Activated naive CD4-positive, alpha-beta T cell treated with anti-CD3 and anti-CD28 coated beads, Interleukin-2, amount 50 U/mL, for 72 hours (primary cell): ENCODE measurements around the gene ANK3. TPM values are rescaled to one million over a fixed set of nuclear protein-coding genes. Genes with fewer than 3 reads are reported as not detected.

Source experiments
- ATAC-seq, 2 donors: fragments of 150-1000 bp; cut with Tn5 transposase; 2 replicates each; pipeline ENCODE4 v1.10.0; 2021; ENCODE audit warnings: mild to moderate bottlenecking in 2 of 2, moderate library complexity in 2 of 2
- DNase-seq, 2 donors: peaks; one replicate each; pipeline ENCODE4 v3.0.0; 2021 to 2022; ENCODE audit warnings: low spot score in 2 of 2
- H3K27ac Mint-ChIP-seq, 2 donors: one replicate each; pipeline ENCODE4 v1.8.0; 2022; ENCODE audit warnings: mild to moderate bottlenecking in 2 of 2, mixed read lengths in 2 of 2
- H3K36me3 Mint-ChIP-seq, 2 donors: one replicate each; pipeline ENCODE4 v1.8.0; 2022; ENCODE audit warnings: mixed read lengths in 2 of 2
- H3K9me3 Mint-ChIP-seq, 2 donors: one replicate each; pipeline ENCODE4 v1.8.0; 2022; ENCODE audit warnings: mixed read lengths in 2 of 2
- total RNA-seq, 2 donors: library from RNA; stranded (reverse); gene quantifications; one replicate each; pipeline ENCODE4 v1.2.3, GENCODE V29; 2022

ANK3 gene
- 10 to 100 TPM; 50.5 to 53.7 TPM for total RNA-seq

- H3K27ac Mint-ChIP-seq: peak within 1 kb of the TSS; percentile 74 to 83
- ATAC-seq (no peak), DNase-seq (no peak)
- H3K9me3 Mint-ChIP-seq: no peaks in the 10 kb centered on the region
- H3K36me3 Mint-ChIP-seq: no peaks in the 10 kb centered on the region
These were observed at the start of gene ANK3 for GRCh38 chr10:60389413-60390025. TSS of gene ANK3 (minus strand) at chr10:60389875. CDS start at chr10:60389538, 337 bp downstream.

- Mint-ChIP-seq H3K36me3 (no peaks in the 10 kb centered on the region), H3K9me3 (no peaks in the 10 kb centered on the region), H3K27ac (no peak overlapping the region)
- DNase-seq (no peak), ATAC-seq (no peak)
These were observed 44.9 kb upstream of the ANK3 start for GRCh38 chr10:60434418-60435046.

- H3K27ac Mint-ChIP-seq: no peak overlapping the region
- DNase-seq (no peak), ATAC-seq (no peak)
- H3K36me3 Mint-ChIP-seq: no peaks in the 10 kb centered on the region
- H3K9me3 Mint-ChIP-seq: no peaks in the 10 kb centered on the region
These were observed 44.0 kb upstream of the ANK3 start for GRCh38 chr10:60433684-60434083.

- Mint-ChIP-seq H3K9me3 (no peaks in the 10 kb centered on the region), H3K36me3 (no peaks in the 10 kb centered on the region), H3K27ac (no peak overlapping the region)
- no peak for ATAC-seq
- DNase-seq: no peak
These were observed 41.3 kb upstream of the ANK3 start for GRCh38 chr10:60430836-60431597.

GRCh38 chr10:60430017-60430416 lies 40.3 kb upstream of the ANK3 start:
- ATAC-seq (no peak), DNase-seq (no peak)
- Mint-ChIP-seq H3K9me3 (no peaks in the 10 kb centered on the region), H3K36me3 (no peaks in the 10 kb centered on the region), H3K27ac (no peak overlapping the region)

GRCh38 chr10:60429084-60429849 lies 39.6 kb upstream of the ANK3 start:
- H3K9me3 Mint-ChIP-seq: no peaks in the 10 kb centered on the region
- H3K36me3 Mint-ChIP-seq: no peaks in the 10 kb centered on the region
- ATAC-seq (no peak), DNase-seq (no peak)
- no peak overlapping the region for H3K27ac Mint-ChIP-seq

- H3K27ac Mint-ChIP-seq: peak overlapping the region in 1 of 2 donors; percentile 13
- H3K9me3 Mint-ChIP-seq: no peaks in the 10 kb centered on the region
- H3K36me3 Mint-ChIP-seq: no peaks in the 10 kb centered on the region
- DNase-seq (no peak), ATAC-seq (no peak)
These were observed 38.7 kb upstream of the ANK3 start for GRCh38 chr10:60428387-60428737.

GRCh38 chr10:60427709-60428386 lies 38.2 kb upstream of the ANK3 start:
- ATAC-seq: peak; percentile 36 to 63
- no peaks in the 10 kb centered on the region for H3K9me3 Mint-ChIP-seq
- peak overlapping the region in 1 of 2 donors; percentile 37 for H3K27ac Mint-ChIP-seq
- no peak for DNase-seq
- no peaks in the 10 kb centered on the region for H3K36me3 Mint-ChIP-seq

- ATAC-seq (peak in 1 of 2 donors; percentile 38), DNase-seq (no peak)
- no peaks in the 10 kb centered on the region for H3K36me3 Mint-ChIP-seq
- peak overlapping the region in 1 of 2 donors; percentile 37 for H3K27ac Mint-ChIP-seq
- H3K9me3 Mint-ChIP-seq: no peaks in the 10 kb centered on the region
These were observed 37.5 kb upstream of the ANK3 start for GRCh38 chr10:60427148-60427547.

GRCh38 chr10:60426425-60426824 lies 36.8 kb upstream of the ANK3 start:
- DNase-seq (no peak), ATAC-seq (no peak)
- Mint-ChIP-seq H3K27ac (peak overlapping the region in 1 of 2 donors; percentile 25), H3K36me3 (no peaks in the 10 kb centered on the region), H3K9me3 (no peaks in the 10 kb centered on the region)

- ATAC-seq: no peak
- Mint-ChIP-seq H3K9me3 (no peaks in the 10 kb centered on the region), H3K27ac (no peak overlapping the region), H3K36me3 (no peaks in the 10 kb centered on the region)
- DNase-seq: no peak
These were observed 35.9 kb upstream of the ANK3 start for GRCh38 chr10:60425392-60426110.

- H3K27ac Mint-ChIP-seq: no peak overlapping the region
- no peaks in the 10 kb centered on the region for H3K9me3 Mint-ChIP-seq
- no peaks in the 10 kb centered on the region for H3K36me3 Mint-ChIP-seq
- no peak for ATAC-seq
- no peak for DNase-seq
These were observed 35.3 kb upstream of the ANK3 start for GRCh38 chr10:60424971-60425370.

- Mint-ChIP-seq H3K36me3 (no peaks in the 10 kb centered on the region), H3K9me3 (no peaks in the 10 kb centered on the region), H3K27ac (no peak overlapping the region)
- peak in 1 of 2 donors; percentile 34 for ATAC-seq
- DNase-seq: no peak
These were observed 34.2 kb upstream of the ANK3 start for GRCh38 chr10:60423920-60424319.

- Mint-ChIP-seq H3K9me3 (no peaks in the 10 kb centered on the region), H3K36me3 (no peaks in the 10 kb centered on the region), H3K27ac (no peak overlapping the region)
- DNase-seq: no peak
- no peak for ATAC-seq
These were observed 33.1 kb upstream of the ANK3 start for GRCh38 chr10:60422809-60423208.

GRCh38 chr10:60420991-60421894 lies 31.6 kb upstream of the ANK3 start:
- no peaks in the 10 kb centered on the region for H3K36me3 Mint-ChIP-seq
- no peak overlapping the region for H3K27ac Mint-ChIP-seq
- ATAC-seq (no peak), DNase-seq (no peak)
- H3K9me3 Mint-ChIP-seq: no peaks in the 10 kb centered on the region
